HEK293 (cell line): ENCODE data around the gene GALR2.
"Not testable (repeated sequence)": the region's sequence is repeated elsewhere in the genome, so short reads cannot be mapped to it uniquely, and the experiment has no call there.

ENCODE experiments used
- CTCF ChIA-PET: fragments of 350-600 bp; formaldehyde crosslinking; extraction: SDS; loops from one replicate; lab custom pipeline; 2021; ENCODE audit warnings: antibody characterized with exemption; lab: Yijun Ruan, JAX
- POLR2A ChIA-PET: fragments of 300-600 bp; formaldehyde crosslinking; extraction: SDS; loops from one replicate; lab custom pipeline; 2020; ENCODE audit warnings: antibody characterized with exemption, inconsistent platforms; lab: Yijun Ruan, JAX
- H3K27ac ChIP-seq: fragments of 200-500 bp; sonication (Bioruptor generic); 2 replicates; pipeline ENCODE4 v1.5.1; 2014; ENCODE audit warnings: low read depth, low read length, control low read depth, inconsistent platforms; ENCODE audit errors: extremely low read depth
- H3K36me3 ChIP-seq, 2 experiments: fragments of 200-500 bp in 1 of 2; sonication (Bioruptor generic) in 1 of 2; 1 replicate in 1 of 2; 2 replicates in 1 of 2; pipeline ENCODE4 v1.5.1; 2014 to 2017; ENCODE audit warnings: inconsistent platforms in 2 of 2, low read length in 2 of 2; ENCODE audit not compliant: control insufficient read depth in 2 of 2, insufficient read depth in 1 of 2
- H3K4me1 ChIP-seq: fragments of 200-500 bp; sonication (Bioruptor generic); 2 replicates; pipeline ENCODE4 v1.5.1; 2014; ENCODE audit warnings: mild to moderate bottlenecking, low read length, inconsistent platforms; ENCODE audit not compliant: control insufficient read depth, insufficient read depth
- H3K4me3 ChIP-seq: 2 replicates; pipeline ENCODE4 v1.5.1; 2011; ENCODE audit warnings: low read depth, mild to moderate bottlenecking, control low read depth, low read length, moderate library complexity
- H3K9me3 ChIP-seq: fragments of 200-500 bp; sonication (Bioruptor generic); 2 replicates; pipeline ENCODE4 v1.5.1; 2014; ENCODE audit warnings: low read depth, low read length, inconsistent platforms; ENCODE audit not compliant: control insufficient read depth, insufficient read depth
- GLIS2 ChIP-seq: fragments of 450-650 bp; formaldehyde crosslinking; IDR thresholded peaks from 2 replicates; pipeline ENCODE4 v1.5.1; 2016; ENCODE audit warnings: missing biosample characterization, missing genetic modification characterization
- MYNN ChIP-seq: fragments of 450-650 bp; formaldehyde crosslinking; IDR thresholded peaks from 2 replicates; pipeline ENCODE4 v1.5.1; 2016; ENCODE audit warnings: missing biosample characterization, missing genetic modification characterization, borderline replicate concordance
- PRDM10 ChIP-seq: fragments of 450-650 bp; formaldehyde crosslinking; IDR thresholded peaks from 2 replicates; pipeline ENCODE4 v1.5.1; 2016; ENCODE audit warnings: missing biosample characterization, missing genetic modification characterization
- PRDM6 ChIP-seq: fragments of 450-650 bp; formaldehyde crosslinking; IDR thresholded peaks from 2 replicates; pipeline ENCODE4 v1.5.1; 2017; ENCODE audit warnings: missing biosample characterization, missing genetic modification characterization
- SCRT2 ChIP-seq: fragments of 450-650 bp; formaldehyde crosslinking; IDR thresholded peaks from 2 replicates; pipeline ENCODE4 v1.5.1; 2016; ENCODE audit warnings: missing biosample characterization, missing genetic modification characterization
- ZBTB49 ChIP-seq: fragments of 450-650 bp; formaldehyde crosslinking; IDR thresholded peaks from 2 replicates; pipeline ENCODE4 v1.5.1; 2016; ENCODE audit warnings: missing biosample characterization, missing genetic modification characterization, low read depth
- ZFHX2 ChIP-seq: fragments of 450-650 bp; formaldehyde crosslinking; conservative IDR thresholded peaks from 2 replicates; pipeline ENCODE4 v1.5.1; 2016; ENCODE audit warnings: missing biosample characterization, missing genetic modification characterization
- ZNF114 ChIP-seq: fragments of 450-650 bp; formaldehyde crosslinking; IDR thresholded peaks from 2 replicates; pipeline ENCODE4 v1.5.0; 2017; ENCODE audit warnings: missing biosample characterization, missing genetic modification characterization
- ZNF132 ChIP-seq: fragments of 450-650 bp; formaldehyde crosslinking; IDR thresholded peaks from 2 replicates; pipeline ENCODE4 v1.5.1; 2017; ENCODE audit warnings: missing biosample characterization, missing genetic modification characterization, borderline replicate concordance
- ZNF19 ChIP-seq: fragments of 450-650 bp; formaldehyde crosslinking; IDR thresholded peaks from 2 replicates; pipeline ENCODE4; 2016; ENCODE audit warnings: missing biosample characterization, missing genetic modification characterization, low read depth
- ZNF2 ChIP-seq: fragments of 450-650 bp; formaldehyde crosslinking; IDR thresholded peaks from 2 replicates; pipeline ENCODE4 v1.5.1; 2016; ENCODE audit warnings: missing biosample characterization, missing genetic modification characterization
- ZNF280D ChIP-seq: fragments of 450-650 bp; formaldehyde crosslinking; IDR thresholded peaks from 2 replicates; pipeline ENCODE4 v1.5.1; 2016; ENCODE audit warnings: missing biosample characterization, missing genetic modification characterization
- ZNF37A ChIP-seq: fragments of 450-650 bp; IDR thresholded peaks from 2 replicates; pipeline ENCODE4 v1.5.1; 2018; ENCODE audit warnings: missing biosample characterization, missing genetic modification characterization
- ZNF639 ChIP-seq: fragments of 450-650 bp; formaldehyde crosslinking; IDR thresholded peaks from 2 replicates; pipeline ENCODE4 v1.5.1; 2016; ENCODE audit warnings: missing biosample characterization, missing genetic modification characterization
- ZNF692 ChIP-seq: fragments of 450-650 bp; formaldehyde crosslinking; IDR thresholded peaks from 2 replicates; pipeline ENCODE4 v1.5.1; 2016; ENCODE audit warnings: missing biosample characterization, missing genetic modification characterization
- ZNF837 ChIP-seq: fragments of 450-650 bp; formaldehyde crosslinking; IDR thresholded peaks from 2 replicates; pipeline ENCODE4 v1.5.1; 2016; ENCODE audit warnings: missing biosample characterization, missing genetic modification characterization

GALR2 gene

GRCh38 chr17:76044475-76045007, 30.0 kb upstream of the GALR2 start:
- H3K4me3 ChIP-seq, H3K4me1 ChIP-seq, H3K9me3 ChIP-seq, POLR2A ChIA-PET: not testable (repeated sequence)
- CTCF ChIA-PET: interaction anchor here (1.1 kb wide), 1 partner anchor 44 kb away, joined by 3 read pairs; the partner anchor contains the start of gene CDK3
- TF ChIP-seq PRDM10 (tag by site-specific recombination): 0 out of 2 replicates have a peak, but pooled peaks have one; percentile 14
- peaks cover 76 to 99% of the 10 kb centered on the region in 2 experiments for H3K36me3 ChIP-seq
- peak overlapping the region; percentile 41; the same call in 1 of the 2 replicates for H3K27ac ChIP-seq

GRCh38 chr17:76046064-76046463, 28.5 kb upstream of the GALR2 start:
- no peak for TF ChIP-seq ZNF280D (tag by site-specific recombination)
- TF ChIP-seq ZNF132 (tag by site-specific recombination): no peak
- TF ChIP-seq ZNF837 (tag by site-specific recombination): no peak
- TF ChIP-seq ZNF19 (tag by site-specific recombination): no peak
- no peak for TF ChIP-seq ZNF2
- TF ChIP-seq ZNF692 (tag by site-specific recombination): no peak
- no peak for TF ChIP-seq SCRT2 (tag by site-specific recombination)
- TF ChIP-seq PRDM6 (tag by site-specific recombination): no peak
- no peak for TF ChIP-seq ZBTB49 (tag by site-specific recombination)
- no peak for TF ChIP-seq ZFHX2 (tag by site-specific recombination)
- no peak for TF ChIP-seq MYNN (tag by site-specific recombination)
- no peak for TF ChIP-seq GLIS2 (tag by site-specific recombination)
- no peak for TF ChIP-seq ZNF37A
- no peak for TF ChIP-seq ZNF114 (tag by site-specific recombination)
- TF ChIP-seq ZNF639 (tag by site-specific recombination): no peak
- TF ChIP-seq, all 188 proteins: peak for 0
- Histone ChIP-seq H3K4me3 (no peak overlapping the region), H3K9me3 (no peaks in the 10 kb centered on the region), H3K27ac (no peak overlapping the region), H3K36me3 (peaks cover 70 to 99% of the 10 kb centered on the region in 2 experiments), H3K4me1 (no peaks in the 10 kb centered on the region)
- CTCF ChIA-PET: interaction anchor here (1.1 to 2.3 kb wide), 3 partner anchors 11 to 32 kb away, joined by 3 to 14 read pairs (median 3); no protein-coding TSS in a partner anchor
- POLR2A ChIA-PET: interaction anchor here (0.6 kb wide), 1 partner anchor 11 kb away, joined by 4 read pairs; no protein-coding TSS in a partner anchor
